ENCODE results near the gene SPAST. TPM values are rescaled to one million over a fixed set of nuclear protein-coding genes. Genes with fewer than 3 reads are reported as not detected.

The SPAST gene
- polyA plus RNA-seq, 1 donor from 2014 or later, result 121 TPM

DNA sequence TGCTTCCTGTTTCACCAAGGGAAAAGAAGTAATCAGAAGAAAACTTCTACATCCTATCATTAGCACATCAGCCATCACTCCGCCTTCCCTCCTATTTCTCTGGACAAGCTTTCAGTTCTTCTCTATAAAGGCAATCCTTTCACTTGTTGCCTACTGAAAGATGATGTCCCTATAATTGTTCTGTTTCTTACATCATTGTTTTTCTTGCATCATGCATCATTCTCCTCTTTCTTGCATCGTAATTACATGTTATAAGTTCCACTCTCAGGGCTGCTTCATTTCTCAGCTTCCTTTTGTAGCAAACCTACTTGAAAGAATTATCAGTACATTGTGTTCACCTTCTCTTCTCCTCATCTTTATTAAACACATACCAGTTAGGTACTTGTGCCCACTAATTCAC lies 109.5 kb downstream of the SPAST start:
- Histone ChIP-seq H4K20me1 (ENCODE audit: insufficient read depth) (no peaks in the 10 kb centered on the region), H2AFZ (ENCODE audit: low read depth, low read length) (no peak overlapping the region), H3K4me3 (ENCODE audit: low read length) (no peak overlapping the region), H3K27me3 (ENCODE audit: insufficient read depth, low read depth, low read length) (no peaks in the 10 kb centered on the region), H3K4me2 (ENCODE audit: low read length) (no peak overlapping the region), H3K9me3 (ENCODE audit: low read length) (no peaks in the 10 kb centered on the region), H3F3A (ENCODE audit: insufficient read depth, low read length, poor library complexity, severe bottlenecking) (no peaks in the 10 kb centered on the region), H3K9me2 (ENCODE audit: insufficient read depth, low read length) (no peaks in the 10 kb centered on the region), H3K36me3 (ENCODE audit: insufficient read depth, low read length) (no peaks in the 10 kb centered on the region), H3K27ac (ENCODE audit: low read length) (no peak overlapping the region), H3K9ac (ENCODE audit: low read length) (no peak overlapping the region), H3K79me2 (replicated peaks; ENCODE audit: insufficient read depth, low read length) (peaks cover 1% of the 10 kb centered on the region)
- TF ChIP-seq RAD21 (conservative IDR thresholded peaks at IDR 0.05) (no peak), POLR2AphosphoS5 (IDR thresholded peaks at IDR 0.05) (no peak), TAF1 (IDR thresholded peaks at IDR 0.05; ENCODE audit: low read depth) (no peak), MXI1 (conservative IDR thresholded peaks at IDR 0.05; ENCODE audit: poor library complexity, severe bottlenecking) (no peak), CTCF (IDR thresholded peaks at IDR 0.05; ENCODE audit: poor library complexity, severe bottlenecking) (no peak), SMC3 (conservative IDR thresholded peaks at IDR 0.05; ENCODE audit: poor library complexity) (no peak), EP300 (conservative IDR thresholded peaks at IDR 0.05; ENCODE audit: poor library complexity, severe bottlenecking) (no peak), EZH2 (IDR thresholded peaks at IDR 0.05; ENCODE audit: borderline replicate concordance, insufficient read depth, low read length, poor library complexity, severe bottlenecking) (no peak)
- TF ChIP-seq, protein P1, sequence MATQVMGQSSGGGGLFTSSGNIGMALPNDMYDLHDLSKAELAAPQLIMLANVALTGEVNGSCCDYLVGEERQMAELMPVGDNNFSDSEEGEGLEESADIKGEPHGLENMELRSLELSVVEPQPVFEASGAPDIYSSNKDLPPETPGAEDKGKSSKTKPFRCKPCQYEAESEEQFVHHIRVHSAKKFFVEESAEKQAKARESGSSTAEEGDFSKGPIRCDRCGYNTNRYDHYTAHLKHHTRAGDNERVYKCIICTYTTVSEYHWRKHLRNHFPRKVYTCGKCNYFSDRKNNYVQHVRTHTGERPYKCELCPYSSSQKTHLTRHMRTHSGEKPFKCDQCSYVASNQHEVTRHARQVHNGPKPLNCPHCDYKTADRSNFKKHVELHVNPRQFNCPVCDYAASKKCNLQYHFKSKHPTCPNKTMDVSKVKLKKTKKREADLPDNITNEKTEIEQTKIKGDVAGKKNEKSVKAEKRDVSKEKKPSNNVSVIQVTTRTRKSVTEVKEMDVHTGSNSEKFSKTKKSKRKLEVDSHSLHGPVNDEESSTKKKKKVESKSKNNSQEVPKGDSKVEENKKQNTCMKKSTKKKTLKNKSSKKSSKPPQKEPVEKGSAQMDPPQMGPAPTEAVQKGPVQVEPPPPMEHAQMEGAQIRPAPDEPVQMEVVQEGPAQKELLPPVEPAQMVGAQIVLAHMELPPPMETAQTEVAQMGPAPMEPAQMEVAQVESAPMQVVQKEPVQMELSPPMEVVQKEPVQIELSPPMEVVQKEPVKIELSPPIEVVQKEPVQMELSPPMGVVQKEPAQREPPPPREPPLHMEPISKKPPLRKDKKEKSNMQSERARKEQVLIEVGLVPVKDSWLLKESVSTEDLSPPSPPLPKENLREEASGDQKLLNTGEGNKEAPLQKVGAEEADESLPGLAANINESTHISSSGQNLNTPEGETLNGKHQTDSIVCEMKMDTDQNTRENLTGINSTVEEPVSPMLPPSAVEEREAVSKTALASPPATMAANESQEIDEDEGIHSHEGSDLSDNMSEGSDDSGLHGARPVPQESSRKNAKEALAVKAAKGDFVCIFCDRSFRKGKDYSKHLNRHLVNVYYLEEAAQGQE (IDR thresholded peaks at IDR 0.05; ENCODE audit: borderline replicate concordance), result no peak

DNA sequence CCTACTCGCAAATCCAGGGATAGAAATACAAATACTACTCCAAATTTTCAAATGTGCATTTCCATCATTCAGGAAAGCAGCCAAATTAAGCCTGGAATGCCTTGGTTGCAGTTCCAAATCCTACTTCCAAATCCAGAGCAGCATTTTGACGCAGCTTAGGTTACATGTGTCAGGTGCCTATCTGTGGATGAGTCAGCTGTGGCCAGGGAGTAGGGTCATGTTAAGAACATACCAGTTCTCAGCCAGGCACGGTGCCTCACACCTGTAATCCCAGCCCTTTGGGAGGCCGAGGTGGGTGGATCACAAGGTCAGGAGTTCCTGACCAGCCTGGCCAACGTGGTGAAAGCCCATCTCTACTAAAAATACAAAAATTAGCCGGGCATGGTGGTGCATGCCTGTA lies 119.3 kb downstream of the SPAST start:
- no peaks in the 10 kb centered on the region for H4K20me1 ChIP-seq (ENCODE audit: insufficient read depth)
- no peaks in the 10 kb centered on the region for H3F3A ChIP-seq (ENCODE audit: insufficient read depth, low read length, poor library complexity, severe bottlenecking)
- H3K9me2 ChIP-seq (ENCODE audit: insufficient read depth, low read length), result no peaks in the 10 kb centered on the region
- H2AFZ ChIP-seq (ENCODE audit: low read depth, low read length), result no peak overlapping the region
- H3K4me3 ChIP-seq (ENCODE audit: low read length), result no peak overlapping the region
- TF ChIP-seq, protein P1 (IDR thresholded peaks at IDR 0.05; ENCODE audit: borderline replicate concordance), result no peak
- TF ChIP-seq POLR2AphosphoS5 (IDR thresholded peaks at IDR 0.05) (no peak), CTCF (IDR thresholded peaks at IDR 0.05; ENCODE audit: poor library complexity, severe bottlenecking) (no peak), EP300 (conservative IDR thresholded peaks at IDR 0.05; ENCODE audit: poor library complexity, severe bottlenecking) (no peak), TAF1 (IDR thresholded peaks at IDR 0.05; ENCODE audit: low read depth) (no peak), MXI1 (conservative IDR thresholded peaks at IDR 0.05; ENCODE audit: poor library complexity, severe bottlenecking) (no peak), RAD21 (conservative IDR thresholded peaks at IDR 0.05) (no peak), EZH2 (IDR thresholded peaks at IDR 0.05; ENCODE audit: borderline replicate concordance, insufficient read depth, low read length, poor library complexity, severe bottlenecking) (no peak), SMC3 (conservative IDR thresholded peaks at IDR 0.05; ENCODE audit: poor library complexity) (no peak)
- H3K36me3 ChIP-seq (ENCODE audit: insufficient read depth, low read length), result no peaks in the 10 kb centered on the region
- H3K79me2 ChIP-seq (replicated peaks; ENCODE audit: insufficient read depth, low read length), result no peaks in the 10 kb centered on the region
- H3K27ac ChIP-seq (ENCODE audit: low read length), result no peak overlapping the region
- H3K27me3 ChIP-seq (ENCODE audit: insufficient read depth, low read depth, low read length), result no peaks in the 10 kb centered on the region
- H3K9ac ChIP-seq (ENCODE audit: low read length), result no peak overlapping the region
- H3K4me2 ChIP-seq (ENCODE audit: low read length), result no peak overlapping the region
- no peaks in the 10 kb centered on the region for H3K9me3 ChIP-seq (ENCODE audit: low read length)

Data from neural cell (in vitro differentiated cells).